Measurements from ENCODE around the gene LRRC32. TPM values are rescaled to one million over a fixed set of nuclear protein-coding genes. Genes with fewer than 3 reads are reported as not detected.

The LRRC32 gene
- total and polyA plus RNA-seq, 10 of the 15 experiments (the other 5 are each of a cell fraction or from before 2014, with no cell fraction given), result 0.56 to 20.8 (median 7.4) TPM

DNA sequence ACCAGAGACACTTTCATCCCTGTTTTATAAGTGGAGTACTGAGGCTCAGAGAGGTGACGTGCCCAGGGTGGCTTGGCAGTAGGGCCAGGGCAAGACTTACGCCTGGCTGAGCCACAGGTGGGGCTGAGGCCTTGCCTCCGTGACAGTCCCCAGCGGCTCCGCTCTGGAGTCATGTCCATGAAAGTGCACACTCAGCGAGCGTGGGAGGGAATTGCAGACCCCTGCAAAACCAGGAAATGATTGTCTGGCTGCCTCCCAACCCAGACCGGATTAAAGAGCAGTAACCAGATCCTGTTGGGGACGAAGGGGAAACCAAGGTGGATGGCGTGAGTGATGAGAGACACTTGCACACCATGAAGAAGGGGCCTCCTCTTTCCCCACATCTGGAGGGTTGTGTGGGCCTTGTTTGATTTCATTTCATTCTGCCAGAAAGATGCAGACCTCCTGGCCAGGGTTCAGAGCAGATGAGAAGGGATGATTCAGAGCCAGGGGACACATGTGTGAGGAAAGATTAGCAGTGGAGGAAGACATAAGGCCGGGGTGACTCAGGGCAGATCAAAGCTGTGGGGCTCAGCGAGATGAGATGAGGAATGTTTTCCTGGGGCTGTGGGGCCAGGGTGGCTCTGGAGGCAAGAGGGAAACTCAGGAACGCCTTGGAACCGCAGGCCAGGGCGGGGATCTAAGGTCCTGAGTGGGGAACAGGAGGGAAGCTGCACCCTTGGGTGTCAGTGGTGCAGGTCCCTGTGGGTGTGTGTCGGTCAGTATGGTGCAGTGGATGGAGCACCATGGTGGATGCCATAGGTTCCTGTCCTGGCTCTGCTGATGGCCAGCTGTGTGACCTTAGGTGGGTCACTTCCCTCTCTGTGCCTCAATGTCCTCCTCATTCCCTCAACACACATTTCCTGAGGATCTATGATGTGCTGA, 29.9 kb upstream of the LRRC32 start:
- in situ Hi-C loops (cut with MboI), result no loop called here
- no peaks in the 10 kb centered on the region for H4K20me1 ChIP-seq (ENCODE audit: control insufficient read depth, insufficient read depth)
- H3K27me3 ChIP-seq (replicated peaks in 1 of 2; ENCODE audit: control insufficient read depth in 2 of 2, insufficient read depth in 2 of 2, low read length in 1 of 2), result no peaks in the 10 kb centered on the region
- no peaks in the 10 kb centered on the region for H3K79me2 ChIP-seq (ENCODE audit: control insufficient read depth, insufficient read depth, low read length)
- ChIA-PET POLR2A (no interaction called here), SMC1A (ENCODE audit: uncharacterized antibody, unreplicated experiment) (no interaction called here), RAD21 (ENCODE audit: unreplicated experiment) (no interaction called here), CTCF (no interaction called here)
- no peaks in the 10 kb centered on the region for H3K36me3 ChIP-seq (ENCODE audit: control insufficient read depth in 2 of 2, insufficient read depth in 2 of 2, low read length in 1 of 2)
- no TSS peak for BruUV-seq (replicated peaks)
- no peaks in the 10 kb centered on the region for H3K9me3 ChIP-seq (replicated peaks; ENCODE audit: control insufficient read depth, insufficient read depth, low read length)
- FAIRE-seq, result no peak
- no peak overlapping the region for H3K4me3 ChIP-seq
- no peak overlapping the region for H2AFZ ChIP-seq (ENCODE audit: control insufficient read depth, low read depth, low read length)
- no peak overlapping the region for H3K9ac ChIP-seq (ENCODE audit: control insufficient read depth, insufficient read depth, low read length)
- no peaks in the 10 kb centered on the region for H3K4me1 ChIP-seq (ENCODE audit: control insufficient read depth, insufficient read depth, low read length)
- H3K4me2 ChIP-seq (ENCODE audit: control insufficient read depth, insufficient read depth), result no peak overlapping the region
- ATAC-seq, result no peak
- intact Hi-C loops (cut with micrococcal nuclease; ENCODE audit: unreplicated experiment), result no loop called here
- DNase-seq (ENCODE audit: low read depth, low spot score), result no peak
- no peak overlapping the region for H3K27ac ChIP-seq (ENCODE audit: control insufficient read depth, insufficient read depth)
- 17% methylated on average over 16 of the region's 16 CpGs for WGBS (ENCODE audit: insufficient coverage, insufficient replicate concordance, low lambda C conversion rate, missing lambda C conversion rate)
- TF ChIP-seq, protein P1, sequence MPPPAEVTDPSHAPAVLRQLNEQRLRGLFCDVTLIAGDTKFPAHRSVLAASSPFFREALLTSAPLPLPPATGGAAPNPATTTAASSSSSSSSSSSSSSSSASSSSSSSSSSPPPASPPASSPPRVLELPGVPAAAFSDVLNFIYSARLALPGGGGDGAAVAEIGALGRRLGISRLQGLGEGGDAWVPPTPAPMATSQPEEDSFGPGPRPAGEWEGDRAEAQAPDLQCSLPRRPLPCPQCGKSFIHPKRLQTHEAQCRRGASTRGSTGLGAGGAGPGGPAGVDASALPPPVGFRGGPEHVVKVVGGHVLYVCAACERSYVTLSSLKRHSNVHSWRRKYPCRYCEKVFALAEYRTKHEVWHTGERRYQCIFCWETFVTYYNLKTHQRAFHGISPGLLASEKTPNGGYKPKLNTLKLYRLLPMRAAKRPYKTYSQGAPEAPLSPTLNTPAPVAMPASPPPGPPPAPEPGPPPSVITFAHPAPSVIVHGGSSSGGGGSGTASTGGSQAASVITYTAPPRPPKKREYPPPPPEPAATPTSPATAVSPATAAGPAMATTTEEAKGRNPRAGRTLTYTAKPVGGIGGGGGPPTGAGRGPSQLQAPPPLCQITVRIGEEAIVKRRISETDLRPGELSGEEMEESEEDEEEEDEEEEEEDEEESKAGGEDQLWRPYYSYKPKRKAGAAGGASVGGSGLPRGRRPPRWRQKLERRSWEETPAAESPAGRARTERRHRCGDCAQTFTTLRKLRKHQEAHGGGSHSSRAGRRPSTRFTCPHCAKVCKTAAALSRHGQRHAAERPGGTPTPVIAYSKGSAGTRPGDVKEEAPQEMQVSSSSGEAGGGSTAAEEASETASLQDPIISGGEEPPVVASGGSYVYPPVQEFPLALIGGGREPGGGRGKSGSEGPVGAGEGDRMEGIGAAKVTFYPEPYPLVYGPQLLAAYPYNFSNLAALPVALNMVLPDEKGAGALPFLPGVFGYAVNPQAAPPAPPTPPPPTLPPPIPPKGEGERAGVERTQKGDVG (CRISPR knock-in tag; IDR thresholded peaks at IDR 0.05), result no peak
- no peak for TF ChIP-seq FOS (IDR thresholded peaks at IDR 0.05; ENCODE audit: borderline replicate concordance, extremely low read depth, insufficient read length)
- no peak for TF ChIP-seq CREB1 (IDR thresholded peaks at IDR 0.05; ENCODE audit: low read depth)
- no peak for TF ChIP-seq BACH1 (IDR thresholded peaks at IDR 0.05; ENCODE audit: borderline replicate concordance)
